HG03442 (cell line): Measurements from ENCODE around the gene GMPR2.

ENCODE experiments used
- ATAC-seq: cut with Tn5 transposase; IDR thresholded peaks from one replicate; pipeline ENCODE4 v1.9.1; 2021; ENCODE audit warnings: mild to moderate bottlenecking, moderate library complexity; ENCODE audit not compliant: unreplicated experiment

Gene GMPR2

DNA sequence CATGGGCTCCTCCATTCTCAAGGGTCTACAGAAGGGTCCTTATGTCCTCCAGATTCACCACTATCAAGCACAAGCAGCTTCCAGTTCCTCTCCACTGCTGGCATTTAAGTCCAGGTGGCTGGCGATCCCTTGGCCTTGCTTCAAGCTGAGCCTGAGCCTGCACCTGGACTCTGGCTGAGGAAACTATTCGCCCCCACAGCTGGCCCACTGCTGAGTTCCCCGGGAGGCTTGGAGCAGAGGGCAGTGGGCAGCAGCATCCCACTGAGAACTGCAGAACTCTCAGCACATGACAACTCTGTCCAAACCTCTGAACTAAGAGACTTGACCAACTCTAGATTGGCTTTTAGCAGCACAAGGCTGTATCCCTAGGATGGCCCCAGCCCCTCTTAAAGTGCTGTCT, 50.0 kb downstream of the GMPR2 start:
- no peak for ATAC-seq

GRCh38 chr14:24283796-24284460, 51.2 kb downstream of the GMPR2 start:
- ATAC-seq, result no peak

DNA sequence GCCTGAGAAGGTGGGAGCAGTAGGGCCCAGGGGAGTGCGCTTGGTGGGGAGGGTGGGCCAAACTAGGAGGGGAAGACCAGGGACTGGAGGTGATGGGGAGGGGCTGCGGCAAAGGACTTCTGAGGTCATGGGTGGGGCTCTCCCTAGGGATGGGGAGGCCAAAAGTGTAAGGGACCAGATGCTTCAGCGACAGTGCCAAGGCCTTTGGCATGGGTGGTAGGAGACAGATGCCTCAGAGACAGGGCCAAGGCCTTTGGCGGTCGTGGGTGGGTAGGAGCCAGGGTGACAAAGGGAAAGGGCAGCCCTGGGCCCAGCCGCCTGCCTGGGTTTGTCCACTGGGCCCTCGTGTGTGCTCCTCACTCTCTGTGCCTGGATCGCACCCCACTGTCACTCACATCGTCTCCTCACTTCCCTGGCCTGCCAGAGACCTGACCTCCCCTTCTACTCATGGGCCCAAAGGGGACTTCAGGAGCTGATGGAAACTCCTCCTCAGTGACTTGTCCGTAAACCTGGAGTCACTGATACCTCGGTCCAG, 51.8 kb downstream of the GMPR2 start:
- ATAC-seq, result no peak

DNA sequence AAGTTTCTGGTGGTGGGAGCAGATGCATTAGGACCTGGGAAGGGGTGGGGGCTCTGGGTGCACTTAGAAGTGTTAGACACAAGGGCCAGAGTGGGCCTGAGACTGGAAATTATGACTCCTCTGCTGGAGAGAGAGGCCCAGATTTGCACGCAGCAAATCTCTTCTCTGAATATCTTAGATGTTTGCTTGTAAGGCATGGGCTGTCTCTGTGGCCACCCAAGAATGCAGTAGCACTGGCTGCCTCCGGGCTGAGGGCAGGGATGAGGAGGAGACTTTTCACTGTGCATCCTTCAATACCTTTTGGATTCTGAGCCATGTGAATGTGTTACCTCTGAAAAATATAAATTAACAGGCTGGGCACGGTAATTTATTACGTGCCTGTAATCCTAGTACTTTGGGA, 52.6 kb downstream of the GMPR2 start:
- no peak for ATAC-seq

GRCh38 chr14:24286996-24287395, 54.3 kb downstream of the GMPR2 start:
- no peak for ATAC-seq
